Neural progenitor cell (in vitro differentiated cells): Measurements from ENCODE around the gene COTL1. TPM values are rescaled to one million over a fixed set of nuclear protein-coding genes. Genes with fewer than 3 reads are reported as not detected.

Source experiments
- DNase-seq: peaks from one replicate; pipeline ENCODE4 v3.0.0-alpha.2; 2016; ENCODE audit warnings: low spot score
- H2AFZ ChIP-seq: fragments of 200-600 bp; sonication (generic); replicated peaks from 2 replicates; pipeline ENCODE4 v1.6.1; 2016; ENCODE audit warnings: antibody characterized with exemption
- H3F3A ChIP-seq: fragments of 200-600 bp; sonication (generic); 2 replicates; pipeline ENCODE4 v1.6.1; 2016; ENCODE audit warnings: antibody characterized with exemption, low read depth
- H3K27ac ChIP-seq: fragments of 200-600 bp; sonication (generic); 2 replicates; pipeline ENCODE4 v1.5.1; 2016; ENCODE audit warnings: mild to moderate bottlenecking
- H3K27me3 ChIP-seq: fragments of 200-600 bp; sonication (generic); 2 replicates; pipeline ENCODE4 v1.6.1; 2016; ENCODE audit warnings: mild to moderate bottlenecking, moderate library complexity
- H3K36me3 ChIP-seq: fragments of 200-600 bp; sonication (generic); 2 replicates; pipeline ENCODE4 v1.5.1; 2016
- H3K4me1 ChIP-seq: fragments of 200-600 bp; sonication (generic); 2 replicates; pipeline ENCODE4 v1.6.1; 2016; ENCODE audit warnings: mixed run types
- H3K4me2 ChIP-seq: fragments of 200-600 bp; sonication (generic); 2 replicates; pipeline ENCODE4 v1.6.1; 2016
- H3K4me3 ChIP-seq: fragments of 200-600 bp; sonication (generic); 2 replicates; pipeline ENCODE4 v1.5.1; 2016
- H3K79me2 ChIP-seq: fragments of 200-600 bp; sonication (generic); 2 replicates; pipeline ENCODE4 v1.6.1; 2016; ENCODE audit warnings: low read depth
- H3K9ac ChIP-seq: fragments of 200-600 bp; sonication (generic); 2 replicates; pipeline ENCODE4 v1.6.1; 2016
- H3K9me3 ChIP-seq: fragments of 200-600 bp; sonication (generic); 2 replicates; pipeline ENCODE4 v1.5.1; 2016; ENCODE audit warnings: low read depth
- H4K20me1 ChIP-seq: fragments of 200-600 bp; sonication (generic); 2 replicates; pipeline ENCODE4 v1.6.1; 2016; ENCODE audit warnings: low read depth
- H3K27ac Mint-ChIP-seq: 3 replicates; pipeline ENCODE4 v1.8.0; 2021; ENCODE audit warnings: mixed read lengths
- H3K27me3 Mint-ChIP-seq: 2 replicates; pipeline ENCODE4 v1.8.0; 2022; ENCODE audit warnings: low read depth, mild to moderate bottlenecking, inconsistent platforms, moderate library complexity, mixed read lengths; ENCODE audit not compliant: insufficient read depth
- H3K36me3 Mint-ChIP-seq: 3 replicates; pipeline ENCODE4 v1.8.0; 2021; ENCODE audit warnings: mixed read lengths
- H3K4me1 Mint-ChIP-seq: 3 replicates; pipeline ENCODE4 v1.8.0; 2021; ENCODE audit warnings: mixed read lengths
- H3K4me3 Mint-ChIP-seq: 3 replicates; pipeline ENCODE4 v1.8.0; 2021; ENCODE audit warnings: mild to moderate bottlenecking, moderate library complexity, mixed read lengths
- H3K9me3 Mint-ChIP-seq: 3 replicates; pipeline ENCODE4 v1.8.0; 2020; ENCODE audit warnings: mixed read lengths
- EZH2 ChIP-seq: fragments of 200-600 bp; sonication (generic); IDR thresholded peaks from 2 replicates; pipeline ENCODE4 v1.6.1; 2017; ENCODE audit warnings: antibody characterized with exemption, mild to moderate bottlenecking, moderate library complexity
- EZH2phosphoT487 ChIP-seq: fragments of 200-600 bp; sonication (generic); IDR thresholded peaks from 2 replicates; pipeline ENCODE4 v1.6.1; 2017; ENCODE audit warnings: antibody characterized with exemption
- total RNA-seq: library from RNA; depleted of rRNA; stranded (reverse); fragments of >200 nt; gene quantifications from 2 replicates; pipeline ENCODE4 v1.2.3, GENCODE V29; 2015; ENCODE audit warnings: low replicate concordance
- TF ChIP-seq, protein P1 (sequence below): fragments of 200-600 bp; sonication (generic); IDR thresholded peaks from 2 replicates; pipeline ENCODE4 v1.5.1; 2017; ENCODE audit warnings: antibody characterized with exemption, mild to moderate bottlenecking

Gene COTL1
- total RNA-seq, 1 donor from 2014 or later, result 46.9 TPM

DNA sequence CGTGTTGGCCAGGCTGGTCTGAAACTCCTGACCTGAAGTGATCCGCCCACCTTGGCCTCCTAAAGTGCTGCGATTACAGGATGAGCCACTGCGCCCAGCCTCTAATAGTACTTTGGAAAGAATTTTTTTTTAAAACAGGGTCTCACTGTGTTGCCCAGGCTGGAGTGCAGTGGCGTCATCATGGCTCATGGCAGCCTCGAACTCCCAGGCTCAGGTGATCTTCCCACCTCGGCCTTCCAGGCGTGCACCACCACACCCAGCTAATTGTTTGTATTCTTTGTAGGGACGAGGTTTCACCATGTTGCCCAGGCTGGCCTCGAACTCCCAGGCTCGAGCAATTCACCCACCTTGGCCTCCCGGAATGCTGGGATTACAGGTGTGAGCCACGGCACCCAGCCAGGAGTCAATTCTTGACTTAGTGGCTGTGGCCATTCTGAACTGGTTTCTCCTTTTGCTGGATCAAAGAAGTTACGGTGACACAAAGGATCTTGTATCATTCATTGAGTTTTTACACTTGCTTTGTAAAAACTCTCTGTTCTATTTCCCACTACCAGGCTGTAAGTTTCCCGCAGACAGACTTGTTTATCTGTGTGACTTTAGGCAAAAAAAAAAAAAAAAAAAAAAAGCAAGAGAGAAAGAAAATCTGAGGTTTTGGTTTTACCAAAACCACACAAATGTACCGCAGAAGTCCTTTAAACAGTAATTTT is 12.7 kb upstream of the COTL1 start:
- no peak for TF ChIP-seq EZH2phosphoT487
- TF ChIP-seq, protein P1, sequence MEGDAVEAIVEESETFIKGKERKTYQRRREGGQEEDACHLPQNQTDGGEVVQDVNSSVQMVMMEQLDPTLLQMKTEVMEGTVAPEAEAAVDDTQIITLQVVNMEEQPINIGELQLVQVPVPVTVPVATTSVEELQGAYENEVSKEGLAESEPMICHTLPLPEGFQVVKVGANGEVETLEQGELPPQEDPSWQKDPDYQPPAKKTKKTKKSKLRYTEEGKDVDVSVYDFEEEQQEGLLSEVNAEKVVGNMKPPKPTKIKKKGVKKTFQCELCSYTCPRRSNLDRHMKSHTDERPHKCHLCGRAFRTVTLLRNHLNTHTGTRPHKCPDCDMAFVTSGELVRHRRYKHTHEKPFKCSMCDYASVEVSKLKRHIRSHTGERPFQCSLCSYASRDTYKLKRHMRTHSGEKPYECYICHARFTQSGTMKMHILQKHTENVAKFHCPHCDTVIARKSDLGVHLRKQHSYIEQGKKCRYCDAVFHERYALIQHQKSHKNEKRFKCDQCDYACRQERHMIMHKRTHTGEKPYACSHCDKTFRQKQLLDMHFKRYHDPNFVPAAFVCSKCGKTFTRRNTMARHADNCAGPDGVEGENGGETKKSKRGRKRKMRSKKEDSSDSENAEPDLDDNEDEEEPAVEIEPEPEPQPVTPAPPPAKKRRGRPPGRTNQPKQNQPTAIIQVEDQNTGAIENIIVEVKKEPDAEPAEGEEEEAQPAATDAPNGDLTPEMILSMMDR, result no peak
- no peak for TF ChIP-seq EZH2
- no peaks in the 10 kb centered on the region for H3K9me3 Mint-ChIP-seq

DNA sequence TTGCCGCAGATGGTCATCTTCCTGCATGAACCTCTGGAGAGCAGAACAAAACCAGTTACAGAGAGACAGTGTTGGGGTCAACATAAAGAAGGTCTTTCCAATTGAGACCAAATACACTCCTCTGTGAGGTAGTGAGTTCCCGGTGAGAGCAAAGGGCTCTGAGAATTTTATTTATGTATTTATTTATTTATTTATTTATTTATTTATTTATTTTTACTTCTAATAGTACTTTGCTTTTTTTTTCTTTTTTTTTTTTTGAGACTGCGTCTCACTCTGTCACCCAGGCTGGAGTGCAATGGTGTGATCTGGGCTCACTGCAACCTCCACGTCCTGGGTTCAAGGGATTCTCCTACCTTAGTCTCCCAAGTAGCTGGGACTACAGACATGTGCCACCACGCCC is 12.1 kb upstream of the COTL1 start:
- no peaks in the 10 kb centered on the region for H3K36me3 ChIP-seq
- no peaks in the 10 kb centered on the region for H3K9me3 ChIP-seq
- H3K4me1 ChIP-seq, result peaks cover 8% of the 10 kb centered on the region
- Mint-ChIP-seq H3K27me3 (peaks cover 7% of the 10 kb centered on the region), H3K36me3 (no peaks in the 10 kb centered on the region), H3K4me3 (no peak overlapping the region), H3K9me3 (no peaks in the 10 kb centered on the region), H3K27ac (no peak overlapping the region), H3K4me1 (peaks cover 9% of the 10 kb centered on the region)
- no peaks in the 10 kb centered on the region for H3K27me3 ChIP-seq
- no peaks in the 10 kb centered on the region for H4K20me1 ChIP-seq
- DNase-seq, result no peak
- no peak overlapping the region for H3K9ac ChIP-seq
- no peak overlapping the region for H2AFZ ChIP-seq
- no peaks in the 10 kb centered on the region for H3F3A ChIP-seq
- no peak overlapping the region for H3K4me2 ChIP-seq
- TF ChIP-seq EZH2, result no peak
- TF ChIP-seq EZH2phosphoT487, result no peak
- TF ChIP-seq, protein P1, result no peak
- H3K4me3 ChIP-seq, result no peak overlapping the region
- H3K27ac ChIP-seq, result no peak overlapping the region
- no peaks in the 10 kb centered on the region for H3K79me2 ChIP-seq

More for the DNA sequence above, 12.7 kb upstream of the COTL1 start:
- no peak overlapping the region for H3K4me2 ChIP-seq
- H3K9me3 ChIP-seq, result no peaks in the 10 kb centered on the region
- no peak overlapping the region for H3K27ac Mint-ChIP-seq
- H3F3A ChIP-seq, result no peaks in the 10 kb centered on the region
- H3K27me3 ChIP-seq, result no peaks in the 10 kb centered on the region
- no peak overlapping the region for H3K4me3 Mint-ChIP-seq
- no peaks in the 10 kb centered on the region for H3K36me3 ChIP-seq
- no peak overlapping the region for H2AFZ ChIP-seq
- DNase-seq, result no peak
- H3K4me1 ChIP-seq, result peaks cover 8% of the 10 kb centered on the region
- peaks cover 9% of the 10 kb centered on the region for H3K4me1 Mint-ChIP-seq
- no peak overlapping the region for H3K4me3 ChIP-seq
- H3K36me3 Mint-ChIP-seq, result no peaks in the 10 kb centered on the region
- no peak overlapping the region for H3K27ac ChIP-seq
- H3K79me2 ChIP-seq, result no peaks in the 10 kb centered on the region
- no peaks in the 10 kb centered on the region for H4K20me1 ChIP-seq
- peaks cover 7% of the 10 kb centered on the region for H3K27me3 Mint-ChIP-seq
- H3K9ac ChIP-seq, result no peak overlapping the region

DNA sequence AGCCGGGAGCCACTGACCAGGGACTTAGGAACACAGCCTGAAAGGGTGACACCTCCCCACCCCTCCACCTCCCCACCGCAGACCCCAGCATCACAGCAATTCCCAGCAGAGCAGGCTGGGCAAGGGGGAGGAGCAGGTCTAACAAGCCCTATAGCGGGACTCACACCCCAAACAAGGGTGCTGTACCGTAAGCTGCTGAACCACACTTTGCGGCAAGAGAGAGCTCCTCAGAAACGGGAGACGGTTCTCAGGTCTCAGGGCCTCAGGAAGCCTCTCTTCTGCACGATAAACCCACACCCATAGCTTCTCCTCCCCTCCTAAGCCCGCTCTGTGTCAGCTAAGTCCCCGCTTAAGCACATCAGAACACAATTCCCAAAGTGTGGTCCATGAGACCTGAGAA is 11.7 kb upstream of the COTL1 start:
- peaks cover 9% of the 10 kb centered on the region for H3K4me1 Mint-ChIP-seq
- Histone ChIP-seq H3K4me2 (peak overlapping the region; percentile 16), H3F3A (no peaks in the 10 kb centered on the region), H3K27me3 (no peaks in the 10 kb centered on the region), H3K36me3 (no peaks in the 10 kb centered on the region), H3K4me1 (peaks cover 8% of the 10 kb centered on the region), H3K27ac (no peak overlapping the region), H3K79me2 (no peaks in the 10 kb centered on the region), H3K9ac (no peak overlapping the region), H3K9me3 (no peaks in the 10 kb centered on the region), H3K4me3 (no peak overlapping the region), H2AFZ (peak overlapping the region; percentile 85), H4K20me1 (no peaks in the 10 kb centered on the region)
- TF ChIP-seq, protein P1, result no peak
- TF ChIP-seq EZH2phosphoT487, result no peak
- no peak for TF ChIP-seq EZH2
- H3K4me3 Mint-ChIP-seq, result no peak overlapping the region
- DNase-seq, result no peak
- peaks cover 7% of the 10 kb centered on the region for H3K27me3 Mint-ChIP-seq
- no peak overlapping the region for H3K27ac Mint-ChIP-seq
- no peaks in the 10 kb centered on the region for H3K9me3 Mint-ChIP-seq
- H3K36me3 Mint-ChIP-seq, result no peaks in the 10 kb centered on the region
